ENCODE measurements around the gene FAM170B. TPM values are rescaled to one million over a fixed set of nuclear protein-coding genes. Genes with fewer than 3 reads are reported as not detected.

Gene FAM170B
- total RNA-seq, 1 donor from 2014 or later, result not detected

- intact Hi-C loops (cut with micrococcal nuclease), result no loop called here
These were observed 37.0 kb upstream of the FAM170B start for GRCh38 chr10:49170632-49171325.

GRCh38 chr10:49169776-49170175, 36.0 kb upstream of the FAM170B start:
- intact Hi-C loops (cut with micrococcal nuclease), result no loop called here

- intact Hi-C loops (cut with micrococcal nuclease), result no loop called here
These were observed 35.1 kb upstream of the FAM170B start for GRCh38 chr10:49168831-49169500.

DNA sequence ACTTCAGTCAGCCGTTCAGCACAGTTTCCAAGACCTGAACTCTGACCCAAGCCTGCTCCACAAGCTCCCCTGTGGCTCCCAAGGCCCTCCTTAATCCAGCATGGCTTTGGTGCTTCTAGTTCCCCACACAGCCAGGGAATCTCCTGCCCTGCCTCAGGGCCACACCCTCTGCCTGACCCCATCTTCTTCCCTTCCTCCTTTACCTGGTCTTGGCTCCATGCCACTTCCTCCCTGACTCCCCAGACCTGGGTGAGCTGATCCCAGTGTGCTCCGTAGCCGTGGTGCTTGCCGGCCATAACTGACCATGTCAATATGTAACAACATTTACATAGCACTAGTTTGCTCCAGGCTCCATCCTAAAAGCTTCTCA, 34.3 kb upstream of the FAM170B start:
- intact Hi-C loops (cut with micrococcal nuclease), result no loop called here

GRCh38 chr10:49167425-49168170, 33.8 kb upstream of the FAM170B start:
- intact Hi-C loops (cut with micrococcal nuclease), result no loop called here

DNA sequence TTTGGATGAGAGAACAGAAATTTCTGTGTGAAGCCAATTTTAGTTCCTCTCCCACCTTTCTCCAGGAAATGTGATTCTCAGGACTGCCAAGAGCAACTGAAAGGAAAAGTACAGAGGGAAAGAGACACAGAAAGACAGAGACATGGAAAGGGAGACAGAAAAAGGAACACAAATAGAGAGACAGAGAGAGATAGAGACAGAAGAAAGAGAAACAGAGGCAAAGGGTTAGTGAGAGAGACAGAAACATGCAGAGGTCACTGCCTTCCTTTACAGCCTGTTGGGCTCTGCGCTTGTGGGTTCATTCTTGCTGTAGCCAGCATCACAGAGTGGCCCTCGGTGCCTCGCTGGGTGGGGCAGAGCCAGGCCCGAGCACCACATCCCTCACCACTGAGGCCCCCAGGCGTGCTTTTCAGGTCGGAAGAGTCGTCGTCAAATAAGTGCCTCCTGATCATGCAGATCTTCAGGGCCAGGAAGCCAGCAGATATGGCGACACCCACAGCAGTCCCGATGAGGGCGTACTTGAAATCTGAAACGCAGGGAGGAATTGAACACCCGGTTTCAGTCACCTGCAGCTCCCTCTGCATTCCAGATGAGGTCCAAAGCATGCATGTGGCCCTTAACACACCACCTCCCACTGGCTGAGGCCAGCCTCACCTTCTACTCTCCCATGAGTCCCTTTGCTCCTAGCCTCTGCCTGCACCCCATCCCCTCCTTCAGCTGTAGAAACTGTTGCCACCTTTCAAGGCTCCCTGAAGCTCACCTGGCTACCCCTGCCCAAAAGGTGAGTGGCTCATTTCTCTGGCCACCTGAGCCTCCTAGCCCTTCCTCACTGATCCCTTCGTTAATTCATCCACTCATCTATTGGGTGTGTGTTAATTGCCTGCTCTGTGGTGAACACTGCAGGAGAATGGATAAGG, 32.9 kb upstream of the FAM170B start:
- intact Hi-C loops (cut with micrococcal nuclease), result no loop called here

DNA sequence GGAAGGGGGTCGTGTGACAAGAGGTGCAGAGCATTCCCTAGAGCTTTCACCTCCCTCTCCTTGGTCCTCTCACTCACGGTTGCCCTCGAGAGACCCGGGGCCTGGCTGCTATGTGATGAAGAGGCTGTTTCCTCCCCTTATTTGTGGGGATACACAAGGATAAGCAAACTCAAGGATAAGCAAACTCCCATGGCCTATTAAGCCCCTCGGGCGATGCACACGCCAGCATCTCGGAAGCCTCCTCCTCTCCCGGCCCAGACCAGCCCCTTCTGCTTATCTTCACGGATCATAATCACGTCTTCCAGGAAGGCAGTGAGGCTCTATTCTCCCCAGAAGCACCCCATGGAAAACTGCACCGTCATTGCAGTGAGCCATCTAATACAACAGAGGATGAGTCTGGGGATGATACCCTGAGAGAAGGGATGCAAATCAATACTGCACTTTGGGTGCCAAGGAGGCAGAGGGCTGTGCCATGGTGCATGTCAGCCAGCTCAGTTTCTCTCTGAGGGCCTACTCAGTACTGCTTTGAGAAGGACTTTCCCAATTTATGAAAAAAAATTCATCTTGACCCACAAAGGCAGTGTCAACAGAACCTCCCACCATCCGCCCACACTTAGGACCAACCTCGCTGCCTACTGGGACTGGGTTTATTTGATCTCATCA, 32.1 kb upstream of the FAM170B start:
- intact Hi-C loops (cut with micrococcal nuclease), result no loop called here

DNA sequence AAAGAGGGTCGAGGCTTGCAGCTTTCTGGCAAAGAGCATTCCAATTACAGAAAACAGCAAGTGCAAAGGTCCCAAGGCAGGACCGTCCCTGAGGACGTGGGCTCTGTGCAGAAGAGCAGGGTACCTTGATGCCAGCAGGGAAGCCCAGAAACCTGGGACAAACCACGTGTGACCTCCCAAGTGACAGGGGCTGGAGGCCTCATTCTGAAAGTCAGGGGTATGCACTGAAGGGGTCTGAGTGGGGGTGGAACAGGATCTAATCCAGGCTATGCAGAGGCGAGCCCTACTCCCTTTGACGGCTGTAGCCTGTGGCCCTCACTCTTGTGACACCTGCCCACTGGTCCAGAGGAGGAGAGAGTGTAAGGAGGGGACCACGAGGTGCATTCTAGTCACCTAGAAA, 31.4 kb upstream of the FAM170B start:
- intact Hi-C loops (cut with micrococcal nuclease), result no loop called here

DNA sequence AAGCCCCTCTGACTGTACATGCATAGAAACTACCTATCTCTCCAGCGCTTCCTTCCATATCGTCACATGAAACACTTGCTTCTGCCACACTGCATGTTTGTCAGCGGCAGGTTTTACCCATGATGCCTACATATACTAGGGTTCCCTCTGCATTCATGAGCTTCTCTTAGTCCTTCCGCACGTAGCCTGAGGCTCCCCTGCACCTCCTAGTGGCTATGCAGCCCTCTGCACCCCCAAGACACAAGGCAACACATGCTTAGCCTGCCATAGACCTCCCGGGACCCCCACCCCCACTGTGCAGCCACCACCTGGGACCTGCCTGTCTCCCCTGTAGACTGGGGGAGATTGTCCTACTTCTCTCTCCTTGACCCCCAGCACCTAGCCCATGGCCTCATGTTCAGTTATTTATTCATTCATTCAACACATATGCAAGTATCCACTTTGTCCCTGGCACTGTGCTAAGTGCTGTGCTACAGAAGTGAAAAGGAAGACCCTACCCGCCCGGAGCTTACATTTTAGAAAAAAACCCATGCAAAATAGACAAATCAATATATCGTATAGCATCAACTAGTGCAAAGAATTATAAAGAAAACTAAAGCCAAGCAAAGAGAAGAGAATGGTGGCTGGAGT, 30.9 kb upstream of the FAM170B start:
- intact Hi-C loops (cut with micrococcal nuclease), result loop anchor here (1.0 to 5.0 kb wide), 3 partner anchors 183 to 506 kb away; no protein-coding TSS in a partner anchor

GRCh38 chr10:49163741-49164140, 29.9 kb upstream of the FAM170B start:
- intact Hi-C loops (cut with micrococcal nuclease), result loop anchor here (1.0 to 5.0 kb wide), 3 partner anchors 182 to 505 kb away; no protein-coding TSS in a partner anchor

DNA sequence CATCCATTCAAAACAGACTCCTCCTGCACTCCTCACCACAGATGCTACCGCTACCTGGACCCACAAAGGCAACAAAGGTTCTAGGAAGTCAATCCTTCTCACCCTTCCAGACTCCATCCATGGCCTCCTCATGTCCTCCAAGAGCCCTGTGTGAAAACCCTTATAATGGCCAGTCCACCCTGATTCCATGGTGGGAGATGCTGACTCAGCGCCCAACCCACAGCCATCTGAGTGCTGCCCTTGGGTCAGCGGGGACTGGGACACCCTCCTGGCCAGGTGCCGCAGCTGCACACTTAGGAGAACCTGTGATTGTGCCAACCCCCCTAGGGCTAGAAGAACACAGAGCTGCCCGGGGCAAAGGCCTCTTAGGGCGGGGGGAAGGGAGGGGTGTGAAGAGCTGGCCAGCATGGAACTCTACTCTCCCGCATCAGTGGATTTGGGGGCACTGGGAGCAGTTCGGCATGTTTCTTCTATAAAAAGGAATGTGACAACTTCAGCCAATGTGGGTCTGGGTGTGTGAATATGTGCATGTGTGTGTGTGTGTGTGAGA, 29.0 kb upstream of the FAM170B start:
- intact Hi-C loops (cut with micrococcal nuclease), result loop anchor here (5.0 kb wide), 1 partner anchor 344 kb away; no protein-coding TSS in a partner anchor

GRCh38 chr10:49162063-49162462, 28.2 kb upstream of the FAM170B start:
- intact Hi-C loops (cut with micrococcal nuclease), result loop anchor here (5.0 kb wide), 1 partner anchor 345 kb away; no protein-coding TSS in a partner anchor

- intact Hi-C loops (cut with micrococcal nuclease), result loop anchor here (5.0 kb wide), 1 partner anchor 346 kb away; no protein-coding TSS in a partner anchor
These were observed 27.7 kb upstream of the FAM170B start for GRCh38 chr10:49161411-49161997.

DNA sequence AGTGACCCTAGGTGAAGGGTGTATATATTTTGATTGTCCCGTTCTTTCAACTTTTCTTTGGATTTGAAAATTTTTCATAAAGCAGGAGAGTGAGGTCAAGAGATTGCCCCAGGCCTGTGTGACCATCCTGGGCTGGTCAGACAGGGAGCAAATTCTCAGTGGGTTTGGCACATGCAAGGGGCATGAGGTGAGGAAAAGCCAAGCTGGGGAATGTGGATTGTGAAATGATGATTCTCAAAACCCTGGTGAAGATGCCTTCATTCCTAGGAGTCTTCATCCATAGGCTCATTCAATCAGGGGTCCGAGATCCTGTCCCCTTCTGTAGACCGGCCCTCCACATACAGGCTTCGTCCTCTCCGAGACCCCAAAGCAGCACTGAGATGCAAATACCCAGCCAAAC, 27.0 kb upstream of the FAM170B start:
- intact Hi-C loops (cut with micrococcal nuclease), result loop anchor here (5.0 kb wide), 1 partner anchor 346 kb away; no protein-coding TSS in a partner anchor

DNA sequence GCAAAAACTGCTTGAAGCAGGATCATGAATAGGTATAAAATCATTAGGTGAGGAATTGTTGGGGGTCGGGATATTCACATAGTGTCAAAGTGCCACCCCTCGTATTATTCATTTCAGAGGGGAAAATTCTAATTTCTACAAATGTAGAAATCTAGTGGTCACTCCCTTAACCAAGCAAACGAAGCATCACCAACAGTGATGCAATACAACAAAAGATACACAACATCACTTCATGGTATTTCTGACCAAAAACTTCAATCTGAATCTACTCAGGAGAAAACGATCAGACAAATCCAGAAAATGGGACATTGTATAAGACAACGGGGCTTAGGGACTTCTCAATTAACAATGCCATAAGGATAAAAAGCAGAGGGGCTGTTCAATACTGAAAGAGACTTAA, 26.3 kb upstream of the FAM170B start:
- intact Hi-C loops (cut with micrococcal nuclease), result loop anchor here (5.0 kb wide), 1 partner anchor 347 kb away; no protein-coding TSS in a partner anchor

DNA sequence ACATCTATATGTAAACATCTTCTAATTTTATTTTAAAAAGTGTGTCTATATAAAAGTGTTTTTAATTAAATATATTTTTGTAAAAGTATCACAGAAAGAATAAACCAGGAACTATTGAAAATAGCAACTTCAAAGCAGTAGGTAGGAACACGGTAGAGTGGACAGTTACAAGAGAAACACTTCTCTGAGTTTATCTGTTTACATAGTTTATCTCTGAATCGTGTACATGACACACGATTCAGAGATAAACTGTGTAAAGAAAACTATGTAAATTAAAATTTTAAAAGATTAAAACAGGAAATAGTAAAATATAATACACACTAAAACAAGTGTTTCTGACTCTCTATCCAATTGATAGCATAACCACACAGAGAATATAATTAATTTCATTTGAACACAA, 25.1 kb upstream of the FAM170B start:
- intact Hi-C loops (cut with micrococcal nuclease), result no loop called here

- intact Hi-C loops (cut with micrococcal nuclease), result no loop called here
These were observed 24.6 kb upstream of the FAM170B start for GRCh38 chr10:49158404-49158803.

DNA sequence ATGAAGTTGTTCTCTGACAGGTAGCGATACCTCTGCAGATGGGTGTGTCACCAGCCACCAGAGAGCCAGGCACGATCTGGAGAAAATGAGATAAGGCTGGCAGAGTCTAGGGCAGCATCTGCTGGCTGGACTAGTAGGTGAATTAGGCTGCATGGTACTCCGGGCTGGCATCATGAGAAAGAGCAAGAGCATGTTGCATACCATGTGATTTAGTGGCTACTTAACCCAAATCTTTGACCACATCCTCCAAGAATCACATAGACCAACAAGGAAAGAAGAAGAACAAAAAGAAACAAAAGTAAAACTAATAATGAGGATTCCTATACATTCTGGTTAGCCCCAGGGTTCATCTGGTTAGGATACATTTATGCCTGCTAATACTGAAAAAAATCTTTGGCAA, 23.4 kb upstream of the FAM170B start:
- intact Hi-C loops (cut with micrococcal nuclease), result no loop called here

DNA sequence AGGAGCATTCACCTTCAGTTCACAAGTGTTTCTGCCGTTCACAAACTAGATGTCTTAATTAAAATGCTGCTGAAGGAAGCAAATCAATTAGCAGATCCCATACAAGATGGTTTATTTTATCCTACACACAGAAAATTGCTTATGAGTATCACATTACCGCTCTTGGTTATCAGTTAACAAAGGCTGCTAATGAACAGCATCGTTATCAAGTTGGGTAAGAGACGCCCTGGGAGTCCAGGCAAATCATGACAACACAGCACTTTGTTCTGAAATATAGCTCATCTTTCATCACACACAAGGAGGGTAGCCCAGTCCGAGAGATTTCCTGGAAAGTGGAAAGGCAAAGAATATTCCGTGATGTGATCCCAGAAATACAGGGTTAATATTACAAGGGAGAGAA, 20.8 kb upstream of the FAM170B start:
- intact Hi-C loops (cut with micrococcal nuclease), result no loop called here
